Upper lobe of left lung (tissue), 4 donors: Measurements from ENCODE around the gene A1CF.

Experiments
- EP300 ChIP-seq, 4 donors: sonication (generic); formaldehyde crosslinking; IDR thresholded peaks; one replicate each; pipeline ENCODE4 v1.5.1; 2017; ENCODE audit warnings: antibody characterized with exemption in 4 of 4, control low read depth in 2 of 4
- POLR2A ChIP-seq, 4 donors: fragments of 450-650 bp; IDR thresholded peaks; one replicate each; pipeline ENCODE4 v1.5.1; 2016 to 2017; ENCODE audit warnings: antibody characterized with exemption in 4 of 4, mild to moderate bottlenecking in 2 of 4
- TF ChIP-seq, protein P1 (sequence below), 6 experiments: fragments of 450-650 bp in 4 of 6; fragments of 200-600 bp in 2 of 6; sonication (generic) in 2 of 6; IDR thresholded peaks; one replicate each; pipeline ENCODE4 v1.5.1; 2016 to 2019; ENCODE audit warnings: antibody characterized with exemption in 6 of 6

DNA sequence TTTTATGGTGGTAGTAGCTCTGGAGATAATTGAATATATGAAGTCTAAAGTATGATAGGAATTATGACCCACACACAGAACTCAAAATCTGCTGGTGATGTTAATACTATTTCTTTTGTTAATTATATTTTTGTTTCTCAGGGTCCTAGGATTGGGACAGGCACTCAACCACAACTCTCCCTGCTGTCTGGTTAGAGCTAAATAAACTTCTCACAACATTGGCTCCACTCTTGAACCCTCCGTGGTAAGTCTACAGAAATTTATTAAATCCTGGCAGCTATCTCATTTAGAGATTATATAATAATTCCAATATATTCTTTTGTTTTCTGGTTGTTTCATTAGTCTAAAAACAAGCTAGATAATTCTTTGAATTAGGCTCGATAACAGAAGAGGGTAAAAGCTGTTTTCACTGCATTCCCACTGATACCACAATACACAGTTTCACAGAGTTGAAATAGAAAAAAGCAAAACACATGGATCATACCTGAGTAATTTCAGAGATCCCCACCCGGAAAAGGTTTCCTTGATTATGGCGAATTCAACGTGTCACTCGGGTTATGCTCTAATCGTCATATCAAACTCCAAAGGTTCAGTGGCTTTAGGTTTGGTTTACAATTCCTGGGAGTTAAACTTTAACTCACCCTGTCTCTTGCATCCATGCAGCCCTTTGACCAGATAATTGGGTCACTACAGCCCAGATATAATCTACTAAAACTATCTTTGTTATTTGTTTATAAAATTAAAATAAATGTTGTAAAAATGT, at the start of gene A1CF:
- TF ChIP-seq EP300 (IDR thresholded peaks at IDR 0.05) (no peak), POLR2A (IDR thresholded peaks at IDR 0.05) (no peak)
- TF ChIP-seq, protein P1, sequence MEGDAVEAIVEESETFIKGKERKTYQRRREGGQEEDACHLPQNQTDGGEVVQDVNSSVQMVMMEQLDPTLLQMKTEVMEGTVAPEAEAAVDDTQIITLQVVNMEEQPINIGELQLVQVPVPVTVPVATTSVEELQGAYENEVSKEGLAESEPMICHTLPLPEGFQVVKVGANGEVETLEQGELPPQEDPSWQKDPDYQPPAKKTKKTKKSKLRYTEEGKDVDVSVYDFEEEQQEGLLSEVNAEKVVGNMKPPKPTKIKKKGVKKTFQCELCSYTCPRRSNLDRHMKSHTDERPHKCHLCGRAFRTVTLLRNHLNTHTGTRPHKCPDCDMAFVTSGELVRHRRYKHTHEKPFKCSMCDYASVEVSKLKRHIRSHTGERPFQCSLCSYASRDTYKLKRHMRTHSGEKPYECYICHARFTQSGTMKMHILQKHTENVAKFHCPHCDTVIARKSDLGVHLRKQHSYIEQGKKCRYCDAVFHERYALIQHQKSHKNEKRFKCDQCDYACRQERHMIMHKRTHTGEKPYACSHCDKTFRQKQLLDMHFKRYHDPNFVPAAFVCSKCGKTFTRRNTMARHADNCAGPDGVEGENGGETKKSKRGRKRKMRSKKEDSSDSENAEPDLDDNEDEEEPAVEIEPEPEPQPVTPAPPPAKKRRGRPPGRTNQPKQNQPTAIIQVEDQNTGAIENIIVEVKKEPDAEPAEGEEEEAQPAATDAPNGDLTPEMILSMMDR (IDR thresholded peaks at IDR 0.05): no peak
